HCT116 (cell line): Measurements from ENCODE around the gene LAGE3. TPM values are rescaled to one million over a fixed set of nuclear protein-coding genes. Genes with fewer than 3 reads are reported as not detected.

Experiments used
- ATAC-seq: fragments of 200-7000 bp; cut with Tn5 transposase; 2 replicates; pipeline ENCODE4 v1.9.1; 2020; ENCODE audit warnings: mild to moderate bottlenecking, moderate library complexity
- BruUV-seq: library from RNA; stranded (reverse); fragments of 400-500 nt; replicated peaks from 2 replicates; lab custom pipeline; 2021; lab: Mats Ljungman, UMichigan
- CTCF ChIA-PET: fragments of 300-600 bp; sonication (Branson Sonifier 250); formaldehyde crosslinking; loops from one replicate; lab custom pipeline; 2021; ENCODE audit warnings: antibody characterized with exemption; lab: Charles Lee
- POLR2A ChIA-PET: fragments of 300-600, 350-600 bp; sonication (Branson Sonifier 250); formaldehyde crosslinking; loops from one replicate; lab custom pipeline; 2021; ENCODE audit warnings: antibody characterized with exemption; lab: Charles Lee
- RAD21 ChIA-PET, 2 experiments: fragments of 300-600 bp; sonication (Branson Sonifier 250); formaldehyde crosslinking; loops; one replicate each; lab custom pipeline; 2023; ENCODE audit warnings: low total read pairs in 2 of 2; ENCODE audit not compliant: uncharacterized antibody in 2 of 2, unreplicated experiment in 2 of 2, low non-redundant PET in 1 of 2; lab: Charles Lee
- DNase-seq: peaks from one replicate; pipeline ENCODE4 v3.0.0-alpha.2; 2010; ENCODE audit warnings: low read depth, low spot score
- H2AFZ ChIP-seq: fragments of 200-600 bp; shearing (Covaris generic), sonication (generic); 2 replicates; pipeline ENCODE4 v1.6.1; 2017; ENCODE audit warnings: low read depth, mixed run types, mixed read lengths, antibody characterized with exemption, low read length; ENCODE audit not compliant: poor library complexity, severe bottlenecking
- H3K27ac ChIP-seq: 2 replicates; pipeline ENCODE4 v1.5.1; 2012; ENCODE audit warnings: low read depth, low read length
- H3K27me3 ChIP-seq: fragments of 200-600 bp; sonication (generic); 2 replicates; pipeline ENCODE4 v1.6.1; 2016; ENCODE audit warnings: mixed run types, low read length, mixed read lengths; ENCODE audit not compliant: insufficient read depth
- H3K36me3 ChIP-seq, 2 experiments: fragments of 200-500 bp in 1 of 2; fragments of 200-600 bp in 1 of 2; sonication (Bioruptor generic) in 1 of 2; sonication (generic) in 1 of 2; 2 replicates each; pipeline versions ENCODE4 v1.5.1 to v1.6.1; 2014 to 2016; ENCODE audit warnings: low read length in 2 of 2, inconsistent platforms in 1 of 2, mixed read lengths in 1 of 2, mixed run types in 1 of 2; ENCODE audit not compliant: insufficient read depth in 2 of 2, control insufficient read depth in 1 of 2
- H3K4me1 ChIP-seq, 2 experiments: fragments of 200-600 bp in 1 of 2; sonication (generic) in 1 of 2; 2 replicates each; pipeline versions ENCODE4 v1.5.1 to v1.6.1; 2012 to 2017; ENCODE audit warnings: low read length in 2 of 2, inconsistent platforms in 1 of 2, mild to moderate bottlenecking in 1 of 2, mixed read lengths in 1 of 2, mixed run types in 1 of 2, moderate library complexity in 1 of 2; ENCODE audit not compliant: insufficient read depth in 2 of 2, control insufficient read depth in 1 of 2
- H3K4me2 ChIP-seq: fragments of 200-600 bp; sonication (generic); 2 replicates; pipeline ENCODE4 v1.6.1; 2017; ENCODE audit warnings: mixed run types, low read length, mixed read lengths
- H3K4me3 ChIP-seq, 2 experiments: fragments of 200-600 bp in 1 of 2; sonication (generic) in 1 of 2; replicated peaks in 1 of 2; 2 replicates each; pipeline ENCODE4 v1.5.1; 2011 to 2016; ENCODE audit warnings: low read length in 2 of 2, control low read depth in 1 of 2, low read depth in 1 of 2, mild to moderate bottlenecking in 1 of 2, mixed read lengths in 1 of 2, mixed run types in 1 of 2
- H3K79me2 ChIP-seq: fragments of 200-600 bp; sonication (generic); 2 replicates; pipeline ENCODE4 v1.6.1; 2017; ENCODE audit warnings: mild to moderate bottlenecking, mixed run types, low read length, moderate library complexity, mixed read lengths; ENCODE audit not compliant: insufficient read depth
- H3K9ac ChIP-seq: fragments of 200-600 bp; sonication (generic); 2 replicates; pipeline ENCODE4 v1.6.1; 2016; ENCODE audit warnings: low read length, mixed read lengths
- H3K9me2 ChIP-seq: fragments of 200-600 bp; sonication (generic), shearing (Covaris generic); 2 replicates; pipeline ENCODE4 v1.6.1; 2017; ENCODE audit warnings: mixed run types, mild to moderate bottlenecking, moderate library complexity; ENCODE audit not compliant: insufficient read depth
- H3K9me3 ChIP-seq, 2 experiments: fragments of 200-500 bp in 1 of 2; fragments of 200-600 bp in 1 of 2; sonication (Bioruptor generic) in 1 of 2; sonication (generic) in 1 of 2; 2 replicates each; pipeline ENCODE4 v1.6.1; 2014 to 2017; ENCODE audit warnings: low read length in 2 of 2, mixed read lengths in 2 of 2, inconsistent platforms in 1 of 2, low read depth in 1 of 2, mild to moderate bottlenecking in 1 of 2, mixed run types in 1 of 2, moderate library complexity in 1 of 2; ENCODE audit not compliant: control insufficient read depth in 1 of 2, insufficient read depth in 1 of 2
- H4K20me1 ChIP-seq: fragments of 200-600 bp; sonication (generic), shearing (Covaris generic); 2 replicates; pipeline ENCODE4 v1.6.1; 2017; ENCODE audit warnings: mixed run types, mild to moderate bottlenecking, moderate library complexity; ENCODE audit not compliant: insufficient read depth
- EZH2phosphoT487 ChIP-seq: fragments of 200-600 bp; IDR thresholded peaks from 2 replicates; pipeline ENCODE4 v1.6.1; 2018; ENCODE audit warnings: antibody characterized with exemption, borderline replicate concordance
- JUND ChIP-seq: IDR thresholded peaks from 2 replicates; pipeline ENCODE4 v1.6.1; 2012
- RAD21 ChIP-seq: IDR thresholded peaks from 2 replicates; pipeline ENCODE4 v1.6.1; 2012; ENCODE audit warnings: low read depth, mild to moderate bottlenecking
- SP1 ChIP-seq: IDR thresholded peaks from 2 replicates; pipeline ENCODE4 v1.6.1; 2012; ENCODE audit warnings: low read depth
- SRF ChIP-seq: IDR thresholded peaks from 2 replicates; pipeline ENCODE4 v1.6.1; 2012; ENCODE audit warnings: low read depth
- YY1 ChIP-seq: IDR thresholded peaks from 2 replicates; pipeline ENCODE4 v1.6.1; 2011; ENCODE audit warnings: low read length, low read depth, moderate library complexity, mild to moderate bottlenecking; ENCODE audit not compliant: insufficient replicate concordance; ENCODE audit errors: extremely low read depth
- ZNF274 ChIP-seq: fragments of 200-500 bp; sonication (Bioruptor generic); IDR thresholded peaks from 2 replicates; pipeline ENCODE4 v1.6.1; 2014; ENCODE audit warnings: mild to moderate bottlenecking, low read depth, low read length, inconsistent platforms
- intact Hi-C: fragments of 100-400 bp; cut with micrococcal nuclease; formaldehyde crosslinking; loops from 2 replicates; pipeline ENCODE4 v1.10.0; 2022
- total RNA-seq: library from RNA; stranded (reverse); gene quantifications from one replicate; pipeline ENCODE4 v1.2.1, GENCODE V29; 2021; ENCODE audit not compliant: unreplicated experiment
- TF ChIP-seq, protein P1 (sequence below): IDR thresholded peaks from 2 replicates; pipeline ENCODE4 v1.6.1; 2012; ENCODE audit warnings: low read depth
- TF ChIP-seq, protein P2 (sequence below): IDR thresholded peaks from 2 replicates; pipeline ENCODE4 v1.6.1; 2012

Gene LAGE3
- total RNA-seq, 1 experiment from 2014 or later = 42.8 TPM

DNA sequence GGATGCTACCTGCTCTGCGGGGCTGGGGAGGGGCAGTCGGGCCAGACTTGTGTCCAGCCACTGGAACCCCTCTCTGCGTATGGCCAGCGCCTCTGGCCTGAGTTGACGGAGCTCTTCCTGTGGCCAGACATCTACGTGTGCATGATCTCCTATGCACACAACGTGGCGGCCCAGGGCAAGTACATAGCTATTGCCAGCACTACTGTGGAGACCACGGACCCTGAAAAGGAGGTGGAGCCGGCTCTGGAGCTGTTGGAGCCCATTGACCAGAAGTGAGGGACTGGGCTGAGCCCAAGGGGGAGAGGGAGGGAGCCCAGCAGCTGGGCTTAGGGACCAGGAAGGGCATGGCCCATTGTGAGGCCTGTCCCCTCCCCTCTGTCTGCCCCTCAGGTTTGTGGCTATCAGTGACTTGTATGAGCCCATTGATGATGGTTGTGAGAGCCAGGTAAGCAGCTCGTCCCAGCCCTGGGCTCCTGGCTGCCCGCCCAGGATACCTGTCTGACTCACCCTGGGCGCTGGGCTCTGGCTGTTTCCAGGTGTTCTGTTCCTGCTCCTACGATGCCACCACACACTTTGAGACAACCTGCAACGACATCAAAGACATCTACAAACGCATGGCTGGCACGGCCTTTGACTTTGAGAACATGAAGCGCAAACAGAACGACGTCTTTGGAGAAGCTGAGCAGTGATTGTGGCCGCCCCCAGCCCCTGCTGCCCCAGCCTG lies 36.9 kb downstream of the LAGE3 start (continued):
- TF ChIP-seq, protein P1, sequence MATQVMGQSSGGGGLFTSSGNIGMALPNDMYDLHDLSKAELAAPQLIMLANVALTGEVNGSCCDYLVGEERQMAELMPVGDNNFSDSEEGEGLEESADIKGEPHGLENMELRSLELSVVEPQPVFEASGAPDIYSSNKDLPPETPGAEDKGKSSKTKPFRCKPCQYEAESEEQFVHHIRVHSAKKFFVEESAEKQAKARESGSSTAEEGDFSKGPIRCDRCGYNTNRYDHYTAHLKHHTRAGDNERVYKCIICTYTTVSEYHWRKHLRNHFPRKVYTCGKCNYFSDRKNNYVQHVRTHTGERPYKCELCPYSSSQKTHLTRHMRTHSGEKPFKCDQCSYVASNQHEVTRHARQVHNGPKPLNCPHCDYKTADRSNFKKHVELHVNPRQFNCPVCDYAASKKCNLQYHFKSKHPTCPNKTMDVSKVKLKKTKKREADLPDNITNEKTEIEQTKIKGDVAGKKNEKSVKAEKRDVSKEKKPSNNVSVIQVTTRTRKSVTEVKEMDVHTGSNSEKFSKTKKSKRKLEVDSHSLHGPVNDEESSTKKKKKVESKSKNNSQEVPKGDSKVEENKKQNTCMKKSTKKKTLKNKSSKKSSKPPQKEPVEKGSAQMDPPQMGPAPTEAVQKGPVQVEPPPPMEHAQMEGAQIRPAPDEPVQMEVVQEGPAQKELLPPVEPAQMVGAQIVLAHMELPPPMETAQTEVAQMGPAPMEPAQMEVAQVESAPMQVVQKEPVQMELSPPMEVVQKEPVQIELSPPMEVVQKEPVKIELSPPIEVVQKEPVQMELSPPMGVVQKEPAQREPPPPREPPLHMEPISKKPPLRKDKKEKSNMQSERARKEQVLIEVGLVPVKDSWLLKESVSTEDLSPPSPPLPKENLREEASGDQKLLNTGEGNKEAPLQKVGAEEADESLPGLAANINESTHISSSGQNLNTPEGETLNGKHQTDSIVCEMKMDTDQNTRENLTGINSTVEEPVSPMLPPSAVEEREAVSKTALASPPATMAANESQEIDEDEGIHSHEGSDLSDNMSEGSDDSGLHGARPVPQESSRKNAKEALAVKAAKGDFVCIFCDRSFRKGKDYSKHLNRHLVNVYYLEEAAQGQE = no peak
- TF ChIP-seq, protein P2, sequence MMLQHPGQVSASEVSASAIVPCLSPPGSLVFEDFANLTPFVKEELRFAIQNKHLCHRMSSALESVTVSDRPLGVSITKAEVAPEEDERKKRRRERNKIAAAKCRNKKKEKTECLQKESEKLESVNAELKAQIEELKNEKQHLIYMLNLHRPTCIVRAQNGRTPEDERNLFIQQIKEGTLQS = no peak
- no peak for TF ChIP-seq SP1

DNA sequence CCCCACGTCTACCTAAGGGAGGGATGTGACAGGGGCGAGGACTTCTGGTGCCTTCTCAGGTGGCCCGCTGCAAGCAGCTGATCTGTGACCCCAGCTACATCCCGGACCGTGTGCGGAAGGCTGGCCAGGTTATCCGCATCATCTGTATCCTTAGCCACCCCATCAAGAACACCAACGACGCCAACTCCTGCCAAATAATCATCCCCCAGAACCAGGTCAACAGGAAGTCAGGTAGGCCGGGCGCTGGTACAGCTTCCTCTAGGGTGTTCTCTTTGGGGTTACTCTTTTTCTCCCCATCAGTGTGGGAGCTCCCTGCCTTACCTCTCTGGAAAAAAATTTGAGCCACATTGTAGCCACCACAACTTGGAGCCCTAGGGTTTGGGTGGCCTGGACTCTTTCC lies 37.5 kb downstream of the LAGE3 start:
- no peak overlapping the region for H3K27ac ChIP-seq
- H3K27me3 ChIP-seq = no peaks in the 10 kb centered on the region
- ChIA-PET RAD21 (no interaction called here), POLR2A (no interaction called here), CTCF (no interaction called here)
- H4K20me1 ChIP-seq = no peaks in the 10 kb centered on the region
- no peaks in the 10 kb centered on the region for H3K9me3 ChIP-seq
- H3K36me3 ChIP-seq = no peaks in the 10 kb centered on the region; a peak in 1 of 4 replicates
- ATAC-seq (no peak), DNase-seq (no peak)
- no peak overlapping the region for H3K9ac ChIP-seq
- H3K4me3 ChIP-seq = no peak overlapping the region
- peaks cover 37% of the 10 kb centered on the region for H3K79me2 ChIP-seq
- H3K9me2 ChIP-seq = no peaks in the 10 kb centered on the region
- no peak overlapping the region for H3K4me2 ChIP-seq
- H3K4me1 ChIP-seq = peaks cover 6 to 26% of the 10 kb centered on the region in 2 experiments; a peak in 3 of 4 replicates
- TF ChIP-seq JUND (no peak), RAD21 (no peak), YY1 (no peak), SP1 (no peak), EZH2phosphoT487 (no peak), SRF (no peak), ZNF274 (no peak)
- intact Hi-C loops = loop anchor here (5.0 kb wide), 1 partner anchor 36 kb away; the partner anchor contains the start of gene LAGE3
- no peak overlapping the region for H2AFZ ChIP-seq
- BruUV-seq = no TSS peak
